GM12874 (cell line): ENCODE measurements around the gene RAB33B.

Experiments
- CTCF ChIP-seq: IDR thresholded peaks from 2 replicates; pipeline ENCODE4 v1.5.1; 2011; ENCODE audit warnings: low read depth, mild to moderate bottlenecking, control low read depth, low read length, moderate library complexity; ENCODE audit not compliant: insufficient read depth

Gene RAB33B

GRCh38 chr4:139441029-139441428 lies 12.9 kb upstream of the RAB33B start:
- no peak for TF ChIP-seq CTCF

GRCh38 chr4:139443661-139444060 lies 10.3 kb upstream of the RAB33B start:
- TF ChIP-seq CTCF: no peak

- no peak for TF ChIP-seq CTCF
Observed at GRCh38 chr4:139450586-139450985, 3.3 kb upstream of the RAB33B start.

- no peak for TF ChIP-seq CTCF
Observed at GRCh38 chr4:139451997-139452396, 1.9 kb upstream of the RAB33B start.

- no peak for TF ChIP-seq CTCF
Observed at GRCh38 chr4:139453041-139453370, 915 bp upstream of the RAB33B start.

GRCh38 chr4:139453371-139454110 lies 380 bp upstream of the RAB33B start:
- peak; percentile 18 for TF ChIP-seq CTCF

GRCh38 chr4:139455126-139455538 lies 1.2 kb downstream of the RAB33B start:
- no peak for TF ChIP-seq CTCF
